Activated CD4-positive, alpha-beta memory T cell treated with anti-CD3 and anti-CD28 coated beads, Interleukin-2, amount 10 ng/mL, durations not matched to agents 7 days and 5 days (primary cell): ENCODE measurements around the gene SYT5. TPM values are rescaled to one million over a fixed set of nuclear protein-coding genes. Genes with fewer than 3 reads are reported as not detected.

Experiments used
- CTCF ChIA-PET: fragments of 350-600 bp; sonication (Branson Sonifier 250); formaldehyde crosslinking; loops from one replicate; lab custom pipeline; 2021; ENCODE audit warnings: antibody characterized with exemption, inconsistent platforms; lab: Charles Lee
- POLR2A ChIA-PET: fragments of 350-600 bp; sonication (Branson Sonifier 250); formaldehyde crosslinking; loops from one replicate; lab custom pipeline; 2021; ENCODE audit warnings: antibody characterized with exemption; lab: Charles Lee
- DNase-seq: peaks from one replicate; pipeline ENCODE4 v3.0.0-alpha.2; 2020
- H3K27ac Mint-ChIP-seq: one replicate; pipeline ENCODE4 v1.8.0; 2021; ENCODE audit warnings: mild to moderate bottlenecking, mixed read lengths
- H3K27me3 Mint-ChIP-seq: one replicate; pipeline ENCODE4 v1.8.0; 2021; ENCODE audit warnings: mixed read lengths
- H3K36me3 Mint-ChIP-seq: one replicate; pipeline ENCODE4 v1.8.0; 2021; ENCODE audit warnings: low read depth, mixed read lengths
- H3K4me1 Mint-ChIP-seq: one replicate; pipeline ENCODE4 v1.8.0; 2021; ENCODE audit warnings: mixed read lengths
- H3K4me3 Mint-ChIP-seq: one replicate; pipeline ENCODE4 v1.8.0; 2021; ENCODE audit warnings: mild to moderate bottlenecking, mixed read lengths
- H3K9me3 Mint-ChIP-seq: one replicate; pipeline ENCODE4 v1.8.0; 2021; ENCODE audit warnings: mixed read lengths
- total RNA-seq, 2 experiments: library from RNA; stranded (reverse); gene quantifications; one replicate each; pipeline ENCODE4 v1.2.3, GENCODE V29; 2021

SYT5 gene
- total RNA-seq, 2 experiments from 2014 or later: not detected

- no peak overlapping the region for H3K4me3 Mint-ChIP-seq
- CTCF ChIA-PET: interaction anchor here (1.6 kb wide), 1 partner anchor 104 kb away, joined by 5 read pairs; no protein-coding TSS in a partner anchor
These were observed 17.4 kb upstream of the SYT5 start for GRCh38 chr19:55197528-55197927.

GRCh38 chr19:55196803-55197202 lies 16.7 kb upstream of the SYT5 start:
- Mint-ChIP-seq H3K27ac (no peak overlapping the region), H3K4me1 (no peaks in the 10 kb centered on the region), H3K36me3 (no peaks in the 10 kb centered on the region), H3K27me3 (peaks cover 4% of the 10 kb centered on the region), H3K9me3 (no peaks in the 10 kb centered on the region), H3K4me3 (no peak overlapping the region)
- ChIA-PET POLR2A (no interaction called here), CTCF (no interaction called here)
- DNase-seq: no peak

More at GRCh38 chr19:55197528-55197927, 17.4 kb upstream of the SYT5 start:
- no peaks in the 10 kb centered on the region for H3K4me1 Mint-ChIP-seq
- H3K27ac Mint-ChIP-seq: no peak overlapping the region
- H3K9me3 Mint-ChIP-seq: no peaks in the 10 kb centered on the region
- DNase-seq: no peak
- POLR2A ChIA-PET: no interaction called here
- peaks cover 6% of the 10 kb centered on the region for H3K27me3 Mint-ChIP-seq
- no peaks in the 10 kb centered on the region for H3K36me3 Mint-ChIP-seq

GRCh38 chr19:55193481-55193880 lies 13.4 kb upstream of the SYT5 start:
- no peak for DNase-seq
- peaks cover 8% of the 10 kb centered on the region for H3K4me1 Mint-ChIP-seq
- H3K9me3 Mint-ChIP-seq: no peaks in the 10 kb centered on the region
- no peaks in the 10 kb centered on the region for H3K36me3 Mint-ChIP-seq
- CTCF ChIA-PET: interaction anchor here (0.6 to 1.0 kb wide), 4 partner anchors 10 to 311 kb away, joined by 3 to 4 read pairs (median 3); no protein-coding TSS in a partner anchor
- H3K27me3 Mint-ChIP-seq: no peaks in the 10 kb centered on the region
- POLR2A ChIA-PET: interaction anchor here (1.2 kb wide), 1 partner anchor 16 kb away, joined by 3 read pairs; the partner anchor contains the start of gene PTPRH
- H3K4me3 Mint-ChIP-seq: no peak overlapping the region
- H3K27ac Mint-ChIP-seq: no peak overlapping the region

- ChIA-PET CTCF (no interaction called here), POLR2A (no interaction called here)
- Mint-ChIP-seq H3K27ac (no peak overlapping the region), H3K9me3 (no peaks in the 10 kb centered on the region), H3K36me3 (no peaks in the 10 kb centered on the region), H3K4me3 (no peak overlapping the region), H3K27me3 (no peaks in the 10 kb centered on the region), H3K4me1 (peaks cover 17% of the 10 kb centered on the region)
- DNase-seq: no peak
These were observed 9.3 kb upstream of the SYT5 start for GRCh38 chr19:55189403-55189835.

GRCh38 chr19:55188625-55189024 lies 8.5 kb upstream of the SYT5 start:
- peaks cover 19% of the 10 kb centered on the region for H3K4me1 Mint-ChIP-seq
- H3K27ac Mint-ChIP-seq: peak overlapping the region; percentile 27
- ChIA-PET POLR2A (no interaction called here), CTCF (no interaction called here)
- H3K4me3 Mint-ChIP-seq: no peak overlapping the region
- DNase-seq: no peak
- no peaks in the 10 kb centered on the region for H3K36me3 Mint-ChIP-seq
- H3K27me3 Mint-ChIP-seq: no peaks in the 10 kb centered on the region
- no peaks in the 10 kb centered on the region for H3K9me3 Mint-ChIP-seq

GRCh38 chr19:55186080-55186479 lies 6.0 kb upstream of the SYT5 start:
- H3K36me3 Mint-ChIP-seq: no peaks in the 10 kb centered on the region
- CTCF ChIA-PET: no interaction called here
- H3K27ac Mint-ChIP-seq: no peak overlapping the region
- POLR2A ChIA-PET: no interaction called here
- no peak for DNase-seq
- H3K9me3 Mint-ChIP-seq: no peaks in the 10 kb centered on the region
- H3K27me3 Mint-ChIP-seq: peaks cover 11% of the 10 kb centered on the region
- H3K4me1 Mint-ChIP-seq: peaks cover 19% of the 10 kb centered on the region
- H3K4me3 Mint-ChIP-seq: no peak overlapping the region

- H3K4me1 Mint-ChIP-seq: peaks cover 34% of the 10 kb centered on the region
- H3K9me3 Mint-ChIP-seq: no peaks in the 10 kb centered on the region
- H3K27ac Mint-ChIP-seq: no peak overlapping the region
- DNase-seq: no peak
- H3K36me3 Mint-ChIP-seq: no peaks in the 10 kb centered on the region
- POLR2A ChIA-PET: no interaction called here
- CTCF ChIA-PET: no interaction called here
- H3K4me3 Mint-ChIP-seq: no peak overlapping the region
- peaks cover 38% of the 10 kb centered on the region for H3K27me3 Mint-ChIP-seq
These were observed 1.7 kb upstream of the SYT5 start for GRCh38 chr19:55181740-55182139.

- peaks cover 32% of the 10 kb centered on the region for H3K4me1 Mint-ChIP-seq
- no peaks in the 10 kb centered on the region for H3K36me3 Mint-ChIP-seq
- DNase-seq: peak; percentile 93
- POLR2A ChIA-PET: interaction anchor here (1.0 to 2.3 kb wide), 3 partner anchors 75 to 80 kb away, joined by 3 to 6 read pairs (median 3); partner anchors contain the start of gene PPP6R1
- no peak overlapping the region for H3K27ac Mint-ChIP-seq
- CTCF ChIA-PET: no interaction called here
- peak overlapping the region; percentile 65 for H3K4me3 Mint-ChIP-seq
- peaks cover 51% of the 10 kb centered on the region for H3K27me3 Mint-ChIP-seq
- H3K9me3 Mint-ChIP-seq: peaks cover 5% of the 10 kb centered on the region
These were observed 1.1 kb downstream of the SYT5 start for GRCh38 chr19:55178781-55179599.

GRCh38 chr19:55176076-55176475 lies 4.0 kb downstream of the SYT5 start:
- H3K9me3 Mint-ChIP-seq: peaks cover 5% of the 10 kb centered on the region
- DNase-seq: no peak
- H3K4me3 Mint-ChIP-seq: no peak overlapping the region
- POLR2A ChIA-PET: no interaction called here
- peaks cover 59% of the 10 kb centered on the region for H3K27me3 Mint-ChIP-seq
- H3K27ac Mint-ChIP-seq: no peak overlapping the region
- CTCF ChIA-PET: no interaction called here
- no peaks in the 10 kb centered on the region for H3K36me3 Mint-ChIP-seq
- H3K4me1 Mint-ChIP-seq: peaks cover 43% of the 10 kb centered on the region

- Mint-ChIP-seq H3K4me3 (no peak overlapping the region), H3K36me3 (no peaks in the 10 kb centered on the region), H3K27ac (no peak overlapping the region), H3K4me1 (peaks cover 39% of the 10 kb centered on the region), H3K9me3 (peaks cover 5% of the 10 kb centered on the region), H3K27me3 (peaks cover 57% of the 10 kb centered on the region)
- POLR2A ChIA-PET: interaction anchor here (0.7 kb wide), 1 partner anchor 231 kb away, joined by 3 read pairs; no protein-coding TSS in a partner anchor
- CTCF ChIA-PET: interaction anchor here (2.6 kb wide), 1 partner anchor 15 kb away, joined by 7 read pairs; no protein-coding TSS in a partner anchor
- DNase-seq: no peak
These were observed 4.8 kb downstream of the SYT5 start for GRCh38 chr19:55175117-55175867.

GRCh38 chr19:55174425-55175116 lies 5.5 kb downstream of the SYT5 start:
- peak overlapping the region; percentile 51 for H3K4me3 Mint-ChIP-seq
- H3K27ac Mint-ChIP-seq: no peak overlapping the region
- CTCF ChIA-PET: interaction anchor here (0.7 to 2.6 kb wide), 2 partner anchors 14 to 262 kb away, joined by 3 to 7 read pairs; no protein-coding TSS in a partner anchor
- POLR2A ChIA-PET: no interaction called here
- H3K9me3 Mint-ChIP-seq: peaks cover 5% of the 10 kb centered on the region
- H3K27me3 Mint-ChIP-seq: peaks cover 56% of the 10 kb centered on the region
- H3K36me3 Mint-ChIP-seq: no peaks in the 10 kb centered on the region
- peaks cover 33% of the 10 kb centered on the region for H3K4me1 Mint-ChIP-seq
- DNase-seq: no peak

- peak overlapping the region; percentile 51 for H3K4me3 Mint-ChIP-seq
- peaks cover 55% of the 10 kb centered on the region for H3K27me3 Mint-ChIP-seq
- H3K4me1 Mint-ChIP-seq: peaks cover 28% of the 10 kb centered on the region
- ChIA-PET CTCF (interaction anchor here (0.7 to 2.6 kb wide), 2 partner anchors 13 to 263 kb away, joined by 3 to 7 read pairs; no protein-coding TSS in a partner anchor), POLR2A (no interaction called here)
- peak; percentile 68 for DNase-seq
- peaks cover 5% of the 10 kb centered on the region for H3K9me3 Mint-ChIP-seq
- H3K36me3 Mint-ChIP-seq: no peaks in the 10 kb centered on the region
- H3K27ac Mint-ChIP-seq: no peak overlapping the region
These were observed 6.2 kb downstream of the SYT5 start for GRCh38 chr19:55173714-55174409.
